Ovary (tissue), 9 donors: ENCODE data around the gene KRTAP5-2. TPM values are rescaled to one million over a fixed set of nuclear protein-coding genes. Genes with fewer than 3 reads are reported as not detected.

Experiments used
- DNase-seq, 5 donors: peaks; one replicate each; pipeline ENCODE4 v3.0.0-alpha.2; 2019 to 2020
- H3K27ac ChIP-seq, 2 donors: fragments of 200-600 bp; one replicate each; pipeline versions ENCODE4 v1.5.1 to v1.8.0; 2019 to 2022
- H3K27me3 ChIP-seq: fragments of 200-600 bp; one replicate; pipeline ENCODE4 v1.8.0; 2022
- H3K36me3 ChIP-seq: fragments of 200-600 bp; sonication (generic); one replicate; pipeline ENCODE4 v1.5.1; 2019
- H3K4me1 ChIP-seq: one replicate; pipeline ENCODE4 v1.8.1; 2013; ENCODE audit warnings: mild to moderate bottlenecking, moderate library complexity; ENCODE audit not compliant: insufficient read depth
- H3K4me3 ChIP-seq: fragments of 200-600 bp; sonication (generic); one replicate; pipeline ENCODE4 v1.5.1; 2017
- H3K9me3 ChIP-seq, 2 donors: fragments of 200-600 bp in 1 of 2; sonication (generic) in 1 of 2; one replicate each; pipeline versions ENCODE4 v1.5.1 to v1.8.1; 2013 to 2019; ENCODE audit warnings: mild to moderate bottlenecking in 1 of 2, moderate library complexity in 1 of 2
- CTCF ChIP-seq, 3 donors: fragments of 450-650 bp in 2 of 3; fragments of 200-600 bp in 1 of 3; IDR thresholded peaks; one replicate each; pipeline versions ENCODE4 v1.5.1 to v1.8.0; 2016 to 2022; ENCODE audit warnings: antibody characterized with exemption in 3 of 3, mild to moderate bottlenecking in 1 of 3
- EP300 ChIP-seq: sonication (generic); formaldehyde crosslinking; IDR thresholded peaks from one replicate; pipeline ENCODE4 v1.6.1; 2017; ENCODE audit warnings: antibody characterized with exemption
- POLR2A ChIP-seq: fragments of 450-650 bp; IDR thresholded peaks from one replicate; pipeline ENCODE4 v1.6.1; 2017; ENCODE audit warnings: antibody characterized with exemption, mild to moderate bottlenecking, moderate library complexity
- WGBS, 3 donors: extraction: QIAGEN DNeasy Blood & Tissue Kit in 1 of 3; methylation state at CpG; one replicate each; pipeline versions ENCODE4 v1.1.5 to v1.1.7; 2013 to 2017; 5-methylcytosine and 5-hydroxymethylcytosine counted together
- intact Hi-C, 4 donors: fragments of 100-400 bp; cut with DNase I; formaldehyde crosslinking; loops; one replicate each; pipeline versions ENCODE4 v1.11.0 to v1.15.1; 2022 to 2023
- polyA plus RNA-seq, 2 donors: library from polyadenylated mRNA; stranded (reverse); fragments of 200-250 nt in 1 of 2; fragments of 350-450 nt in 1 of 2; fragmentation: Illumina TruSeq in 1 of 2; extraction: RNeasy Lipid Tissue Mini Kit (QIAGEN cat#74804) in 1 of 2; gene quantifications; one replicate each; pipeline ENCODE4 v1.2.3, GENCODE V29; 2013 to 2014
- total RNA-seq, 7 donors: library from RNA; depleted of rRNA in 2 of 7; stranded (reverse); fragments of >200 nt in 2 of 7; fragmentation: NEBNext Ultra II Directional in 3 of 7; extraction: Animal tissue kit (Norgen Biotek cat#: 25700) in 3 of 7; gene quantifications; one replicate each; pipeline versions ENCODE4 v1.1.0 to v1.2.4, GENCODE V29; 2016 to 2023
- donor health status: DM: no; HTN: no; CAD: no; lungs with moderate emphysema.
- donor health status: DM: no; HTN: no; CAD: no.
- donor health status: Bipolar disorder and iron deficiency.
- donor health status: DM: yes; HTN: yes; CAD: no.
- donor health status: DM: no; HTN: no; CAD: no.
- donor health status: DM: yes; HTN: yes; CAD: no.

Gene KRTAP5-2
- total and polyA plus RNA-seq, 9 donors: not detected

- peak in 1 of 5 donors; percentile 30 for DNase-seq
- TF ChIP-seq EP300 (no peak), CTCF (IDR thresholded peaks at IDR 0.05) (no peak), POLR2A (no peak)
- intact Hi-C loops: loop anchor here in 2 of 4 donors (5.0 to 10.0 kb wide), 2 partner anchors 366 to 369 kb away; no protein-coding TSS in a partner anchor
- peak overlapping the region; percentile 41 for H3K4me3 ChIP-seq
- H3K9me3 ChIP-seq: no peaks in the 10 kb centered on the region
- H3K36me3 ChIP-seq: no peaks in the 10 kb centered on the region
- 5 to 12% (median 6%) methylated on average over 21 to 58 of the region's 58 CpGs for WGBS, 3 donors
- H3K4me1 ChIP-seq: no peaks in the 10 kb centered on the region
- H3K27me3 ChIP-seq: no peaks in the 10 kb centered on the region
- H3K27ac ChIP-seq: peak overlapping the region in 1 of 2 donors; percentile 52
These were observed 27.0 kb downstream of the KRTAP5-2 start for GRCh38 chr11:1570896-1571759.

GRCh38 chr11:1570531-1570895 lies 27.6 kb downstream of the KRTAP5-2 start:
- H3K36me3 ChIP-seq: no peaks in the 10 kb centered on the region
- no peaks in the 10 kb centered on the region for H3K4me1 ChIP-seq
- TF ChIP-seq POLR2A: no peak
- no peak for TF ChIP-seq EP300
- TF ChIP-seq CTCF (IDR thresholded peaks at IDR 0.05): no peak
- no peaks in the 10 kb centered on the region for H3K27me3 ChIP-seq
- H3K9me3 ChIP-seq: no peaks in the 10 kb centered on the region
- intact Hi-C loops: loop anchor here in 2 of 4 donors (5.0 to 10.0 kb wide), 2 partner anchors 366 to 368 kb away; no protein-coding TSS in a partner anchor
- 70 to 81% (median 74%) methylated on average over 8 of the region's 8 CpGs for WGBS, 3 donors
- H3K27ac ChIP-seq: no peak overlapping the region
- H3K4me3 ChIP-seq: no peak overlapping the region
- DNase-seq: peak in 1 of 5 donors; percentile 12

GRCh38 chr11:1570001-1570453 lies 28.1 kb downstream of the KRTAP5-2 start:
- Histone ChIP-seq H3K27me3 (no peaks in the 10 kb centered on the region), H3K9me3 (no peaks in the 10 kb centered on the region), H3K4me1 (no peaks in the 10 kb centered on the region), H3K36me3 (no peaks in the 10 kb centered on the region), H3K4me3 (no peak overlapping the region), H3K27ac (no peak overlapping the region)
- DNase-seq: peak in 1 of 5 donors; percentile 13
- TF ChIP-seq POLR2A: no peak
- TF ChIP-seq EP300: no peak
- no peak for TF ChIP-seq CTCF (IDR thresholded peaks at IDR 0.05)
- intact Hi-C loops: loop anchor here in 2 of 4 donors (5.0 to 10.0 kb wide), 2 partner anchors 365 to 368 kb away; no protein-coding TSS in a partner anchor
- WGBS, 3 donors: 67 to 81% (median 73%) methylated on average over 8 to 11 of the region's 11 CpGs

GRCh38 chr11:1569251-1569780 lies 28.8 kb downstream of the KRTAP5-2 start:
- no peak for DNase-seq
- no peaks in the 10 kb centered on the region for H3K9me3 ChIP-seq

More at GRCh38 chr11:1569251-1569780, 28.8 kb downstream of the KRTAP5-2 start:
- intact Hi-C loops: no loop called here
- Histone ChIP-seq H3K27ac (no peak overlapping the region), H3K4me3 (no peak overlapping the region), H3K36me3 (no peaks in the 10 kb centered on the region), H3K4me1 (no peaks in the 10 kb centered on the region), H3K27me3 (no peaks in the 10 kb centered on the region)
- TF ChIP-seq POLR2A: no peak
- TF ChIP-seq CTCF (IDR thresholded peaks at IDR 0.05): no peak
- TF ChIP-seq EP300: no peak
- 63 to 73% (median 65%) methylated on average over 14 of the region's 14 CpGs for WGBS, 3 donors
